NT2/D1 (cell line): ENCODE data around the gene KLHL29.

Experiments
- DNase-seq: peaks from one replicate; pipeline ENCODE4 v3.0.0-alpha.2; 2011; ENCODE audit warnings: low read depth, low spot score
- H3K27me3 ChIP-seq: 2 replicates; pipeline ENCODE4 v1.6.0; 2011; ENCODE audit warnings: mild to moderate bottlenecking; ENCODE audit not compliant: insufficient read length, insufficient read depth
- H3K36me3 ChIP-seq: 2 replicates; pipeline ENCODE4 v1.6.1; 2011; ENCODE audit warnings: mild to moderate bottlenecking, low read length, mixed read lengths; ENCODE audit not compliant: insufficient read depth, insufficient read length
- H3K4me1 ChIP-seq: 2 replicates; pipeline ENCODE4 v1.5.1; 2011; ENCODE audit not compliant: insufficient read depth, insufficient read length
- H3K4me3 ChIP-seq: 2 replicates; pipeline ENCODE4 v1.5.1; 2011; ENCODE audit warnings: low read depth; ENCODE audit not compliant: insufficient read length
- H3K9ac ChIP-seq: 2 replicates; pipeline ENCODE4 v1.6.0; 2011; ENCODE audit warnings: low read depth; ENCODE audit not compliant: insufficient read length
- H3K9me3 ChIP-seq: 2 replicates; pipeline ENCODE4 v1.5.1; 2011; ENCODE audit warnings: mild to moderate bottlenecking, low read length; ENCODE audit not compliant: insufficient read depth
- SUZ12 ChIP-seq: IDR thresholded peaks from 2 replicates; pipeline ENCODE4 v1.6.1; 2011; ENCODE audit not compliant: insufficient read length, insufficient read depth; ENCODE audit errors: extremely low read depth
- YY1 ChIP-seq: IDR thresholded peaks from 2 replicates; pipeline ENCODE4 v1.6.1; 2011; ENCODE audit not compliant: insufficient read length, insufficient read depth
- ZNF274 ChIP-seq: IDR thresholded peaks from 2 replicates; pipeline ENCODE4 v1.6.1; 2011; ENCODE audit warnings: mild to moderate bottlenecking, low read depth, low read length

Gene KLHL29

DNA sequence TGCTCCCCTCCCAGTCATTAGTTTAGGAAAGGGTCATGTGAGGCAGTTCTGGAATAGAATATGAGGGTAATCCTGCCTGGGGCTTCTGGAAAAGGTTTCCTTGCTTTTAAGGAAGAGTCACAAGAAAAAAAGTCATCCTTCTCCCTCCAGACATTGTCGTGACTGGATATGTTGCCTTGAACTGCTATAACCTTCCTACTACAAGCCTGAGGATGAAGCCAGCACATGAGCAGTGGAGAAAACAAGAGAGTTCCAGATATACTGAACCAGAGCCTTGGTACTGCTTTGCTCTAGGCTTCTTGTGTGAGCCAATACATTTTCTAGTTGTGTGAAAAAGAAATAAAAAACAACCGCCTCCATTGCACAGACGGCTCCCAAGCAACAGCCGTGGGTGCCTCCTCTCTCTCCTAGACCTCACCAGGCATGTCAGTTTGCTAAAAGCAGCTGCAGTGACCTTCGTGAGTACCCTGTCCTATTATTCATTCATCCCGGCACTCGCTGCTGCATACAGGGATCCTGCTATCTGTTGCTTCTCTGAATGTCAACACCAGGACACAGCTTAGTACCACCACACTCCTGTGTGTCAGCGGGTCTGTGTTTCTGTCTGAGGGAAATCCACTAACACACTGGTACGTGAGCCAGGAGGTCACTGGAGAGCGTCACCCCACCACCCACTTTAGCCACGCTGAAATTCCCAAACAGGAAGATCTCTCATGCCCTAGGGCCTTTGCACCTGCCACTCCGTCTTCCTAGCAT is 186.7 kb downstream of the KLHL29 start:
- TF ChIP-seq ZNF274 (no peak), SUZ12 (no peak), YY1 (no peak)
- Histone ChIP-seq H3K9me3 (no peaks in the 10 kb centered on the region), H3K4me3 (no peak overlapping the region), H3K9ac (no peak overlapping the region), H3K36me3 (no peaks in the 10 kb centered on the region), H3K27me3 (no peaks in the 10 kb centered on the region), H3K4me1 (peaks cover 2% of the 10 kb centered on the region)
- DNase-seq = no peak

DNA sequence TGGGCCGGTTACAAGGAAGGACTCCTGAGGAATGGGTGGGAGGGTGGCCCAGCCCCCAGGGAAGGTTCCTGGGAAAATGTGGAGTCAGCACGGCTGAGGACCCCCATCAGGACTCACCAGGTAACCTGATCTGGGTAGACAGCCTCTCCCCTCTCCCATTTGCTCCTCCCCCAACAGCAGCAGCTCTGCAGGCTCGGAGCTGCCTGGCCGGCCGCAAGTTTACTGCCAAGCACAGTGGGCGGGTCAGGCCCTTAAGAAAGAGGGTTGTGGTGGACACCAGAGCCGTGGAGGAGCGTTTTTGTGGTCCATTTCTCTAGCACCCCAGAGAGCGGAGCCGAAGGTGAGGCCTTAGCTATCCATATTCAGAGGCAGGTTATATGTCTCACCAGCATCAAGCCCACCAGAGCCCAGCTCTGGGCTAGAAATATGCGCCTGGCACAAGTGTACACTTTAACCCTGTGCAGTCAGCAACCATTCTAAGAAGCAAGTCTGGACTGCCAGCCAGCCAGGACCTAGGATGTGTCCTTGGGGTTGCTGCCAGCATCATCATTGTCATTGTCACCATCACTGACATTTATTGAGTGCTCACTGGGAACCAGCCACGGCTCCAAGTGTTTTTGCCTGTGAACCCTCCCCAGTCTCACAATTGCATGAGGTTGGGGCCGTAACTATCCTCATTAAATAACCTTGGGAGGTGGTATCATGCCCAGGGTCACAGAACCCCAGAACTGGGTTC is 190.1 kb downstream of the KLHL29 start:
- no peak overlapping the region for H3K9ac ChIP-seq
- no peak for TF ChIP-seq YY1
- no peak for TF ChIP-seq ZNF274
- TF ChIP-seq SUZ12 = no peak
- H3K4me3 ChIP-seq = no peak overlapping the region
- no peaks in the 10 kb centered on the region for H3K36me3 ChIP-seq
- H3K27me3 ChIP-seq = no peaks in the 10 kb centered on the region
- H3K4me1 ChIP-seq = peaks cover 2% of the 10 kb centered on the region
- no peak for DNase-seq
- H3K9me3 ChIP-seq = no peaks in the 10 kb centered on the region

DNA sequence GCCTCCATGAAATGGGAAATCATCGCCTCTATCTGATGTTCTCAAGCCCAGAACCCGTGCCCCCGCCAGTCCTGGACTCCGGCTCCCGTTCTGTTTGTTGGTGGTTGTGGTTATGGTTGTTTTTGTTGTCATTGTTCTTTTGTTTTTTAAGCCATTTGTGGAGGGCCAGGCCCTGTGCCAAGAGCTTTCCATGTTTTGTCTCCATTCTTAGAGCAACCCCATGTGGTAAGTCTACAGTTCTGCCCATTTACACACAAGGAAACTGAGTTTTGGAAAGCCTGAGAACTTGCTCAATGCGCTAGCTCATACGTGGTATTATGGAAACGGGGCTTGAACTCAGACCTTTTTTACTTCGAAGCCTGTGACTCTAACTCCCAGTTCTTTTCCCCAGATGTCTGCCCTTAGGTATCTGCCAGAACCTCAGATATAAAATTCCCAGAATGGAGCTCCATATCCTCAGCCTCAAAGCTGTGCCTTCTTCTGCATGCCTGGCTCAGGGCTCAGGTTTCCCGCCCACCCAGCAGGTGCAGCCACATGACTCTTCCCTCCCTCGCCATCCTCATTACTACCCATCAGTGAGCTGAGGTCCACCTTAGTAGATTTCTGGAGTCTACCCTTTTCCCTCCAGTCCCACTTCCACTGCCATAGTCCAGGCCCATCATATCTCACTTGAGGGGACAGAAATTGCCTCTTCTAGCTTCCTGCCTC is 194.1 kb downstream of the KLHL29 start:
- Histone ChIP-seq H3K9ac (no peak overlapping the region), H3K27me3 (no peaks in the 10 kb centered on the region), H3K9me3 (no peaks in the 10 kb centered on the region), H3K4me3 (no peak overlapping the region), H3K4me1 (peaks cover 2% of the 10 kb centered on the region), H3K36me3 (no peaks in the 10 kb centered on the region)
- DNase-seq = no peak
- TF ChIP-seq SUZ12 (no peak), YY1 (no peak), ZNF274 (no peak)

DNA sequence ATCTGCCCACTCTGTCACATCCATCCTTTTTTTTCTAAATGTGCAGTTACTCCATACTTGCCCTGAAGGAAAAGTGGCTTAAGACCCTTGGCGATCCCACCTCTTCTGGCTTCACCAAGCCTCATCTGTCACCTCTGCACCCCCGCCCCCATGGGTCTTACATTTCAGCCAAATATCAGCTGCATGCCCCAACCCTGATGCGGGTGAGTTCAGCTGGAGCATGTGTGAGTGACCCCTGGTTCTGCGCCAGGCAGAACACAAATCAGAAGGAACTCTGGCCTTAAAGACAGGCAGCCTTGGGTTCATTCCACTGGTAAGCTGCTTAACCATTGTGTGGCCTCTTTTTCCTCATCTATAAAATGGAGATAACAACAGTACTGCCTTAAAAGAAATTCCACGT is 194.7 kb downstream of the KLHL29 start:
- Histone ChIP-seq H3K4me3 (no peak overlapping the region), H3K9ac (no peak overlapping the region), H3K4me1 (peaks cover 2% of the 10 kb centered on the region), H3K27me3 (no peaks in the 10 kb centered on the region), H3K36me3 (no peaks in the 10 kb centered on the region), H3K9me3 (no peaks in the 10 kb centered on the region)
- no peak for DNase-seq
- TF ChIP-seq ZNF274 = no peak
- no peak for TF ChIP-seq YY1
- TF ChIP-seq SUZ12 = no peak

DNA sequence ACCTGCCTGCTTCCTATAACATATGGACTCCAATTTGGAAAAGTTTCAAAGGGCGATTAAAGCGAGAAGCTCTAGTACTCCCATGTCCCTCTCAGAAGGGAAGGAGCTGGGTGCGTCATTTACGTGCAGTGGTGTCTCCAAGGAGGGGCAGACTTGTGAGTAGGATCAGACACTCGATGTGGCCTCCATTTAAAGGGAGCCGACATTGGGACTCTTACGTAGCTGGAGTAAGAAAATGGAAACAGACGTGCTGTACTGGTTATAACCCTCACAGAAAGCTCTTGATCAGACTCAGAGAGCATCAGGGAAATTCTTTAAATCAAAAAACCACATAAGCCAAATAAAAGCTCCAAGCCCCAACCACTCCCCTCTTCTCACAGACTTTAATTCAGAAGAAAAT is 198.5 kb downstream of the KLHL29 start:
- peaks cover 2% of the 10 kb centered on the region for H3K4me1 ChIP-seq
- no peak overlapping the region for H3K4me3 ChIP-seq
- H3K9ac ChIP-seq = no peak overlapping the region
- H3K27me3 ChIP-seq = no peaks in the 10 kb centered on the region
- DNase-seq = no peak
- TF ChIP-seq ZNF274 (no peak), SUZ12 (no peak), YY1 (no peak)
- H3K36me3 ChIP-seq = no peaks in the 10 kb centered on the region
- no peaks in the 10 kb centered on the region for H3K9me3 ChIP-seq

DNA sequence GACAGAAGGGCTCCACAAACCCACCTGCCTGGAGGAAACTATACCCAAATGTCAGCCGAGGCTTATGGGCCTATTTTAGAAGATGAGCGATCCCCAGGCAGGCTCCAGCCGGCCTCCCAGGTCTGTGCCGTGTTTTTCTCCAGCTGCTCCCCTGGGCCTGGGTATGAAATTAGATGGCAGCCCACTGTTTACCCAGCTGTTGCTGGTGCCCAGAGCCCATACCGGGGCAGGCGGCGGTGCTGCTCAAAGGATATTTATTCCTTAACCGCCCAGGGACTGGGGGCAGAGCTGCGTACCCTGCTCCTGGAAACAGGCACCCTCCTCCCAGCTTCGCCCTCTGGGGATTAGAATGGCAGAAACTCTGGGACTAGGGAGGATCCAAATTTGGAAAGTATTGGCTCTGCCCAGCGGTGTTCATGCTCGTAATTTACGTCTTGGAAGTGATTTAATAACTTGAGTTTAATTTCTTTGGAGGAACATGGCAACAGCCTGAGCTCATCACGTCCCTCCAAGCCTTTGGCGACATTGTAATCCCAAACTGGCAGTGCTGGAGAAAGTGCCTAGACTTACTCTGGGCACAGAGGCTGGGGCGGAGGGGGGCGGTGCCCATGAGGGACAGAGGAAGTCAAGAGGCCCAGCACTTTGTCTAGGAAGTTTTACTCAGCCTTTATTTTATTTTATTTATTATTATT is 199.2 kb downstream of the KLHL29 start:
- Histone ChIP-seq H3K9ac (no peak overlapping the region), H3K27me3 (no peaks in the 10 kb centered on the region), H3K9me3 (no peaks in the 10 kb centered on the region), H3K4me3 (no peak overlapping the region), H3K36me3 (no peaks in the 10 kb centered on the region), H3K4me1 (peaks cover 2% of the 10 kb centered on the region)
- no peak for DNase-seq
- TF ChIP-seq SUZ12 = no peak
- TF ChIP-seq YY1 = no peak
- TF ChIP-seq ZNF274 = no peak
